Endothelial cell of umbilical vein (primary cell): ENCODE data around the gene TMPRSS6. TPM values are rescaled to one million over a fixed set of nuclear protein-coding genes. Genes with fewer than 3 reads are reported as not detected.

Source experiments
- BruUV-seq: library from RNA; stranded (reverse); fragments of 400-500 nt; replicated peaks from 2 replicates; lab custom pipeline; 2021; lab: Mats Ljungman, UMichigan
- CTCF ChIA-PET: fragments of 300-600, 350-600 bp; sonication (Branson Sonifier 250); formaldehyde crosslinking; loops from one replicate; lab custom pipeline; 2021; ENCODE audit warnings: antibody characterized with exemption, inconsistent platforms; lab: Charles Lee
- POLR2A ChIA-PET: fragments of 300-600, 350-600 bp; sonication (Branson Sonifier 250); formaldehyde crosslinking; loops from one replicate; lab custom pipeline; 2021; ENCODE audit warnings: antibody characterized with exemption, inconsistent platforms; lab: Charles Lee
- DNase-seq: peaks from one replicate; pipeline ENCODE4 v3.0.0-alpha.2; 2011; ENCODE audit warnings: low read depth, low spot score
- FAIRE-seq: peaks from 2 replicates; lab custom pipeline; 2011; peaks lifted over from hg19 to GRCh38; lab: Jason Lieb, UNC
- H2AFZ ChIP-seq: 2 replicates; pipeline ENCODE4 v1.6.0; 2012; ENCODE audit warnings: low read depth, low read length, control low read depth, inconsistent platforms
- H3K27ac ChIP-seq: 2 replicates; pipeline ENCODE4 v1.5.1; 2011; ENCODE audit warnings: low read depth, mild to moderate bottlenecking, control low read depth, low read length, moderate library complexity; ENCODE audit not compliant: insufficient read depth
- H3K27me3 ChIP-seq, 2 experiments: 2 replicates each; pipeline versions ENCODE4 v1.6.0 to v1.6.1; 2011; ENCODE audit warnings: low read length in 2 of 2, mixed read lengths in 1 of 2; ENCODE audit not compliant: control insufficient read depth in 2 of 2, insufficient read depth in 2 of 2
- H3K36me3 ChIP-seq, 2 experiments: 2 replicates in 1 of 2; 3 replicates in 1 of 2; pipeline ENCODE4 v1.5.1; 2011; ENCODE audit warnings: low read length in 2 of 2, mild to moderate bottlenecking in 1 of 2, moderate library complexity in 1 of 2; ENCODE audit not compliant: control insufficient read depth in 2 of 2, insufficient read depth in 2 of 2; ENCODE audit errors: extremely low read depth in 1 of 2
- H3K4me1 ChIP-seq: 3 replicates; pipeline ENCODE4 v1.5.1; 2011; ENCODE audit warnings: mild to moderate bottlenecking, low read length; ENCODE audit not compliant: control insufficient read depth, insufficient read depth; ENCODE audit errors: extremely low read depth
- H3K4me2 ChIP-seq: 2 replicates; pipeline ENCODE4 v1.6.1; 2011; ENCODE audit warnings: low read length, control low read depth, mixed read lengths; ENCODE audit not compliant: insufficient read depth
- H3K4me3 ChIP-seq, 3 experiments: fragments of 200-600 bp in 1 of 3; sonication (generic), shearing (Covaris generic) in 1 of 3; replicated peaks in 1 of 3; 2 replicates each; pipeline ENCODE4 v1.5.1; 2011 to 2016; ENCODE audit warnings: control low read depth in 3 of 3, low read length in 3 of 3, mild to moderate bottlenecking in 2 of 3, inconsistent platforms in 1 of 3, low read depth in 1 of 3, moderate library complexity in 1 of 3; ENCODE audit not compliant: insufficient read depth in 1 of 3
- H3K79me2 ChIP-seq: 2 replicates; pipeline ENCODE4 v1.6.0; 2012; ENCODE audit warnings: low read length, inconsistent platforms; ENCODE audit not compliant: control insufficient read depth, insufficient read depth
- H3K9ac ChIP-seq: replicated peaks from 2 replicates; pipeline ENCODE3; 2011; ENCODE audit warnings: low read length, control low read depth; ENCODE audit not compliant: insufficient read depth; ENCODE audit errors: extremely low read depth
- H3K9me1 ChIP-seq: replicated peaks from 3 replicates; pipeline ENCODE4 v1.6.0; 2011; ENCODE audit warnings: mild to moderate bottlenecking, low read length; ENCODE audit not compliant: control insufficient read depth, insufficient read depth; ENCODE audit errors: extremely low read depth
- H3K9me3 ChIP-seq: replicated peaks from 2 replicates; pipeline ENCODE4 v1.5.1; 2012; ENCODE audit warnings: low read length, inconsistent platforms; ENCODE audit not compliant: control insufficient read depth, insufficient read depth
- H4K20me1 ChIP-seq: replicated peaks from 2 replicates; pipeline ENCODE3; 2011; ENCODE audit warnings: mild to moderate bottlenecking, low read length; ENCODE audit not compliant: control insufficient read depth, insufficient read depth; ENCODE audit errors: extremely low read depth
- CTCF ChIP-seq, 2 donors: IDR thresholded peaks; 1 replicate in 1 of 2; 2 replicates in 1 of 2; pipeline ENCODE4 v1.5.1; 2011; ENCODE audit warnings: low read length in 2 of 2, mild to moderate bottlenecking in 2 of 2, moderate library complexity in 2 of 2, control low read depth in 1 of 2, inconsistent platforms in 1 of 2, low read depth in 1 of 2; ENCODE audit not compliant: insufficient read depth in 1 of 2; ENCODE audit errors: extremely low read depth in 1 of 2
- EZH2 ChIP-seq: IDR thresholded peaks from 2 replicates; pipeline ENCODE4 v1.6.1; 2012; ENCODE audit warnings: borderline replicate concordance, low read depth, mild to moderate bottlenecking, moderate library complexity, low read length, inconsistent platforms; ENCODE audit not compliant: severe bottlenecking
- FOS ChIP-seq: IDR thresholded peaks from 2 replicates; pipeline ENCODE4 v1.6.1; 2011; ENCODE audit warnings: mild to moderate bottlenecking, low read length, moderate library complexity, borderline replicate concordance; ENCODE audit not compliant: insufficient read depth
- GATA2 ChIP-seq: IDR thresholded peaks from 2 replicates; pipeline ENCODE4 v1.7.0; 2011; ENCODE audit warnings: low read depth, mild to moderate bottlenecking, moderate library complexity, mixed read lengths, low read length; ENCODE audit not compliant: insufficient read length, insufficient read depth
- JUN ChIP-seq: IDR thresholded peaks from 2 replicates; pipeline ENCODE4 v1.6.1; 2011; ENCODE audit warnings: borderline replicate concordance, low read depth; ENCODE audit not compliant: insufficient read length, insufficient read depth
- MAX ChIP-seq: IDR thresholded peaks from 2 replicates; pipeline ENCODE4 v1.6.1; 2011; ENCODE audit not compliant: insufficient read depth, insufficient read length
- MYC ChIP-seq: IDR thresholded peaks from one replicate; pipeline ENCODE4 v1.6.1; 2011; ENCODE audit warnings: mild to moderate bottlenecking, low read depth, low read length
- POLR2A ChIP-seq: IDR thresholded peaks from 2 replicates; pipeline ENCODE4 v1.6.1; 2012; ENCODE audit warnings: low read depth, mild to moderate bottlenecking, control low read depth, low read length
- POLR2AphosphoS5 ChIP-seq: IDR thresholded peaks from 2 replicates; pipeline ENCODE4 v1.6.1; 2012; ENCODE audit warnings: low read depth, mild to moderate bottlenecking, control low read depth, low read length, moderate library complexity; ENCODE audit not compliant: insufficient read depth
- dilution Hi-C: fragments of 300-500 bp; cut with MboI; formaldehyde crosslinking; loops from one replicate; pipeline ENCODE4 v1.15.0; 2019; ENCODE audit warnings: low sequenced_read_pairs; ENCODE audit not compliant: extremely low pct_ligation_motif_present
- intact Hi-C: fragments of 100-400 bp; cut with micrococcal nuclease; formaldehyde crosslinking; loops from one replicate; pipeline ENCODE4 v1.10.0; 2022
- polyA plus RNA-seq, 4 experiments: library from polyadenylated mRNA; depleted of rRNA in 3 of 4; stranded (reverse) in 3 of 4; unstranded in 1 of 4; fragments of >200 nt; gene quantifications; 2 replicates each; pipeline versions ENCODE4 v1.2.1 to v1.2.3, GENCODE V29; 2011 to 2012; ENCODE audit warnings: missing spikeins in 1 of 4
- total RNA-seq: library from RNA; stranded (reverse); gene quantifications from 2 replicates; pipeline ENCODE4 v1.2.3, GENCODE V29; 2021

TMPRSS6 gene
- total and polyA plus RNA-seq, 2 donors (not counting 3 experiments of a cell fraction or from before 2014, with no cell fraction given), result not detected

- Histone ChIP-seq H4K20me1 (no peaks in the 10 kb centered on the region), H3K4me1 (no peaks in the 10 kb centered on the region), H2AFZ (no peak overlapping the region), H3K79me2 (no peaks in the 10 kb centered on the region), H3K27ac (no peak overlapping the region), H3K36me3 (no peaks in the 10 kb centered on the region), H3K4me3 (no peak overlapping the region), H3K27me3 (no peaks in the 10 kb centered on the region), H3K9me3 (no peaks in the 10 kb centered on the region), H3K9ac (no peak overlapping the region), H3K9me1 (no peaks in the 10 kb centered on the region), H3K4me2 (no peak overlapping the region)
- FAIRE-seq (no peak), DNase-seq (no peak)
- BruUV-seq, result no TSS peak
- dilution Hi-C loops (no loop called here), intact Hi-C loops (no loop called here)
- ChIA-PET POLR2A (no interaction called here), CTCF (no interaction called here)
- no peak for TF ChIP-seq POLR2AphosphoS5
- TF ChIP-seq GATA2, result no peak
- no peak for TF ChIP-seq EZH2
- TF ChIP-seq MYC, result no peak
- TF ChIP-seq MAX, result no peak
- TF ChIP-seq CTCF (IDR thresholded peaks at IDR 0.05; ENCODE audit: extremely low read depth in 1 of 2, insufficient read depth in 1 of 2, low read depth in 1 of 2, low read length in 2 of 2), result no peak
- no peak for TF ChIP-seq JUN
- TF ChIP-seq FOS, result no peak
- no peak for TF ChIP-seq POLR2A
Measured at GRCh38 chr22:37158963-37159290, 49.4 kb upstream of the TMPRSS6 start.
